Stimulated activated CD4-positive, alpha-beta T cell treated with anti-CD3 and anti-CD28 coated beads, Interleukin-2, amount 100 ng/mL, for 4 hours (primary cell): ENCODE results near the gene PIEZO1.

Experiments
- DNase-seq: peaks from one replicate; pipeline ENCODE4 v3.0.0-alpha.2; 2020; ENCODE audit warnings: low read depth

Gene PIEZO1

DNA sequence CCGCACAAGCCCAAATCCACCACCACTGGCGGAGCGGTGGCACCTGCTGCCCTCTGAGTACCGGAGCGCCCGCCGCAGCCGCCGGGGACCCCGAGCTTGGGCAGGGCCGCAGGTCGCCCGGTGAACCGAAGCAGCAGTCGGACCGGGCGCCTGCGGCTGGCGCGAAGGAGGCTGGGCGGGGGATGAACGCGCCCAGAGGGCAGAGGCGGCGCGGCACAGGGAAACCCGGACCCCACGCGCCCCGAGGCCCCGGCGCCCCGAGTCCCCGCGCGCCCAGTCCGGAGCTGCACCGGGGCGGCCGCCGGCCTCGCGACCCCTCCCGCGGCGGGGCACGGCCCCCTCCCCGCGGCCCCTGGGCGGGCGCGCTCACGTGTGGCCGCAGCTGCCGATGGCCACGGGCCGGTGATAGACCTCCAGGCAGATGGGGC, 79.2 kb downstream of the PIEZO1 start:
- no peak for DNase-seq

DNA sequence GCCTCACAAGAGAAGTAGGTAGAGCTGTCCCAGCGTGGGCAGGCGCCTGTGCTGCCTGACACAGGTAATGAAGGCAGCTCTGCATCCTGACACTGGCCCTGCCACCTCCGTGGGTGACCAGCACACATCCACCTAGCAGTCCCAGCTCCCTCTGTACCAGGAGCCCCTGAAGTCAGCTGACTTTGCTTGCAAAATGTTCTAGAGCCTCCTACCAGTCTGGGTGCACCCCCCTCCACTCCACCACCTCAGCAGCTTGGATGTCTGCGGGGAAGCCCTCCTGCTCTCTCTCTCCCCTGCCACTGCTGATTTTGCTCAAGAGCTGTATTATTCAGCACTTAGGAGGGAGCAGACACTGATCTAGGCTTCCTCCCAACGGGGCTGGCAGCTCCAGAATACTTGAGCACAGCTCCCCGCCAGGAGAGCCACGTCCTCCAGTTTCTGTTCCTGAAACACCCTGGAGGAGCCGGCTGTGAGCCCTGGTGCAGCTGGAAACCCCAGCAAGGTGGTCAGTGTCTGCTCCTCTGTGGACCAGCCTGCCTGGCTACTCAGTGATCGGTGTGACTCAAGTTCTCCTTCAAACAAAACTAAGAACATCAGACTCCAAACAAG, 79.8 kb downstream of the PIEZO1 start:
- DNase-seq: no peak

DNA sequence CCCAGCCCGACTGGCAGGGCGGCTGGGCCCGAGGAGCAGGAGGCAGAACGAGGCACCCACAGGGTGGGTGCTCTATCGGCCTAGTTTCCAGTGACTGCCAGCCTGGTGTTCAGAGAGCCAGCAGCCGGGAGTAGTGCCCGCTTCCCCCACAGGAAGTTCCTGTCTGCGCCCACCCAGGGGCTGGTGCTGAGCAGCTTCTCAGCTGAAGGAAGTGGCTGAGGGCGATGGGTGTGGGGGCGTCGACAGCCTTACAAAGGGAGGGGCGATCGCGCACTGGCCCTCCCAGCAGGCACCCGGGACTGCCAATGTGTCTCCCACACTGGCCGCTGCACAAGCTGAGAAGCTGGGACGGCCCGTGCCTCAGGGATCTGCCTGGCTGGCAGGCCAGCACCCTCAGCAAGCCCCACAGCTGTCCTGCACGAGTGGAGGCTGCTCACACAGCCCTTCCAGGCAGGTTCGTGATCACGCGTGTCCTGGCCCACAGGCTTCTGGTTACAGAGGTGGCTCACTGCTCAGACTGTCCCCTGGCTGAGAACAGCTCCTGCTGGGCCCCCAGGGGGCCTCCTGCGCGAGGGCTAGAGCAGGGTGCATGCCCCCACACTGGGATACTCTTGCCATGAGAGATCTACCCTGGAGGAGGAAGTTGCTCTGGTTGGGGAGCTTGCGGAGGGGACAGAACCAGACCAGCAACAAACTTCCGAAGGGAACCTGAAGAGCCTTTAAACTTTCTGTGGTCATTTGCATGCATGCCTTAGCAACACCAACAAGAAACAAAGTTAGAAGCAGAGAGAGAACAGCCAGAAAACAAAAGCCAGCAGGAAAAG, 81.3 kb downstream of the PIEZO1 start:
- peak; percentile 39 for DNase-seq

DNA sequence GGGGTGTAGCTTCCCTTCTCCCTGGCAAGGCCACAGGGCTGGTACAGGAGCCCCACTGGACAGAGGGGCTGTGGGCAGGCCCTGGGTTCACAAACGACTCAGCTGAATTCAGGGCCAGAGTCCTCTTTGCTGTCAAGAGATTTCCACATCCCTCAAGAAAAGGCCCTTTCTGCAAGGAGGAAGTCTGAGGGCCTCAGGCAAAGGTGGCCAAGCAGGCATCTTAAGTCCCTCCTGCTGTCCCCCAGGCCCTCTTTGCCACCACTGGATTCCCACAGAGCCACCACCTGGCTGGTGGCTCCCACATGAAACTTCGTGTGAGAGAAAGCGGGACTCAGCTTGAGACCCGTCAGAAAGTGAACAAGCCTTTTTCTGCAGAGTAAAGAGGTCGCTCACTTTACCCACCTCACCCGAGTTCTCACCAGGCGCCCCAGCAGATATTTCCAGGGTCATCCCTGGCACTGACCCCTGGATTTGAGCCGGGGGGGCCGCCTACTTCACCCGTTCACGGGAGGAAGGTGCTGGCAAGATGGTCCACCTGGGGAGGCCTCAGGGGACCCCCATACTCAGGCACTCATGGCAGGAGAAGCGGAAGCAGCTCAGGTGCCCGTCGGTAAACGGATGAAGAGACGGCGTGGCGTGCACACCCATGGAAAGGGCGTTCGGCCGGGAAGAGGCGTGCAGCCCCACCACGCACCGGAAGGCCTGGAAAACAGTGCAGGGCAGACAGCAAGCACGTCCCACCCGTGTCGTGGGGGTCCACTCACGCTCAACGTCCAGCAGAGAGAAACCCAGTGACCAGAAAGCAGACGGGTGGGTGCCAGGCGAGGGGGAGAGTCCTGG, 82.4 kb downstream of the PIEZO1 start:
- DNase-seq: no peak

DNA sequence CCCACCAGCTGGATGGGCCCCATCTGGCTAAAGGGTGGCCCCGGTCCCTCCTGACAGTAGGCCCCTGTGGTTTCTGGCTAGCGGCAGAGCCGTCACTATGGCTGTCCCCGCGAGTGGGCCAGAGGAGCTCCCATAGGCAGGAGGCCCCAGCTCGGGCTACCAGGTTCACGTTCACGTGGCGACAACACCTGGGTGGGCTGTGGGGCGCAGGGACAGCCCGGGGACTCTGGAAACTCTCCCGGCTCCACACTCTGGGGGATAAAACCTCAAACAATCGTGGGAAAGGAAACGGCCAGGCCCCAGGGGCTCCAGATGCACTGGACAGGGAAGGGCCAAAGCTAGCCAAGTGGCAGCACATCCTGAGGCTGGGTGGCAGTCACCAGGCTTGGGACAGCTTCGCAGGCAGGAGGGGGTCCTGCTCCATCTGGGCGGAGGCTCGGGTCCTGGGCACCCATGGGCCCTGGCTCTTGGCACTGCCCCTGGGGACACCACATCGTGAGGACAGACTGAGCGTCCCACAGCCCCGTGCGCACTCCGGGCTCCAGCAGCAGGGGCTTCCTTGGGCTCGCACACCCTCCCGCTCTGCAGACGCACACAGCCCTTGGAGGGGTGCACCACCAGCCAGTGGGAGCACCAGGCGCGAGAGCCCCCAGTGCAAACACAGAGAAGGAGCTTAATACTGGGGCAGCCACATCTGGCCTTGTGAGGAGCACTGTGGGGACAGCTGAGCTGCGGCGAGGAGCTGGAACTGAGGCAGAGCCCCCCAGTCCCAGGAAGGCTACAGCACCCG, 83.2 kb downstream of the PIEZO1 start:
- DNase-seq: no peak

DNA sequence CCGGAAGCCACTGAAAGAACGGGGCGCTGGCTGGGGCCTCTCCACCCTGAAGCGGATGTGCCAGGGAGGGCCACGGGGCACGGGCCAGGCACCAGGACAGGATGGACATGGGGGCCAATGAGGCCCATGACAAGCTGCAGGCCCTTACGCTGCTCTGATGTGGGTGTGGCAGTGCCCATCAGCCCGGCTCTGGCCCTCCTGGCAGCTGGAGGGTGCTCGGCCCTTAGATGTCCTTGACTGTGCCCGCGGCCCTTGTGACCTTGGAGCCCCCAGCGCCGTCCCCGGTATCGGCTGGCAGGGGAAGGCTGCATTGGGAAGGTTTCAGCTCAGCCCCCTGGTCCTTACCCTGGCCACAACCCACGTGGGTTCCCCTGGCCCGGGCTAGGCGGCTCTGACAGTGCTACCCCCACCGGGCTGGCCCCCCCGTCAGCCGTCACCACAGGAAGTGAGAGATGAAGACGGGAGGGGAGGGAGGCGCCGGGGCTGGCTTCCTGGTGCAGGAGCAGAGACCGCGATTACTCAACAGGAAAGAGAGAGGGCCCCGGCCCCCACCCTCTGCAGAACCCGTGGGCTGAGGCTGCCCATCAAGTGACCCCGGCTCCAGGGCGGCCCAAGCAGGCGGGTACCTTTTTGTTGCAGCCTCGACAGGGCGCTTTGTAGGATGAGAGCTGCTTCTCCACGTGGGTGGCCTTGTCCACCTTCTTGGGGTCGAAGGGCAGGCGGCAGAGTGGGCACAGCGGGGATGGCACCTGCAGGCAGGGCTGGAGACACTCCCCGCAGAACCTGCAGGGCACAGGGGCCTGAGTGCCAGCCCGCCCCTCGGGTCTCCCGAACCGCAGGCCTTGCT, 84.2 kb downstream of the PIEZO1 start:
- peak; percentile 93 for DNase-seq

DNA sequence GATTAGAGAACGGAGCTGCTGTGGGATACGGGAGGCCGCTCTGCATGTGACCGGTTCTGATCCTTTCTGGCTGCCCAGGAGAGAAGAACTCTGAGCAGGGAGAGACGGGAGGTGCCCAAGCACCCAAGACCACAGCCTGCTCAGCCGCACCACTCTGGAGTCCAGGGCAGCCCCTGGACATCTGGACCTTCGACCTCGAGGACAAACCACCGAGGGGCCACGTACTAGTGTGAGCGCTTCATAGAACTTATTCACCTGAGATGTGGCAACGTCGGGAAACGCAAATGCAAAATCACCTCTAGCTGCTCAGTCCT, 84.7 kb downstream of the PIEZO1 start:
- DNase-seq: no peak

DNA sequence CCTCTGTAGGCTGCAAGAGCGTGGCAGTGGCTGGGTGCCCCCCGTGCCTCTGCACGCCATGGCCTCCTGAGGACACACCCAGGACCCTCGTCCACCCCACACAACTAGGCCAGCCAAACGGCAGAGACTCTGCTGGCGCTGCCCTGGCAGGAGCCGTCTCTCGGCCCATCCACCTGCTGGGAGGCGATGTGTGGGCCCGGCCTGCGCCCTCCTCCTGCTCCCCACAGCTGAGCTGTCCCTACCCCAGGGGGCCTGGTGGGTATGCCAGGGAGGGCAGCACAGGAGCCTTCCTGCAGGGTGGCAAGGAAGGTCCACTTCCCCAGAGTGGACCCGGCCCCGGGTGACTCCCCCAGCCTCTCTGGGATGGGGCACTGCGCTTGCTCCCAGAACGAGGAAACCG, 85.8 kb downstream of the PIEZO1 start:
- no peak for DNase-seq

DNA sequence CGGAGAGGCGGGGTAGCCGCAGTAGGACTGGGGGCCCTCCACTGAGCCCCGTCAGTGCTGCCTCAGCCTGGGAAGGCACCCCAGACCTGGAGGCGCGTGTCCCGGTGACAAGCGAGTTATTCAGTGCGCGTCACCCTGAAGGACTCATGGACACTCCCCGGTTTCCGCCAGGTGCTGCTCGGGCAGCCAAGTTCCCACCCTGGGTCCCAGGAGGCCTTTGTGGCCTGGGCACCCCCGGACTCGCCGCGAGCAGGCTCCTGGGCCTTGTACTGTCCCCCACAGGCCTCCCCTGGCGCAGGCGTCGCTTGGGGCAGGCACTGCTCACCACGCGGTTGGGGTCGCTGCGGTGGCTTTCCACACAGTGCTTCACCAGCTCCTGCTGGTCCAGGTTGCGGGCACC, 86.4 kb downstream of the PIEZO1 start:
- DNase-seq: no peak

DNA sequence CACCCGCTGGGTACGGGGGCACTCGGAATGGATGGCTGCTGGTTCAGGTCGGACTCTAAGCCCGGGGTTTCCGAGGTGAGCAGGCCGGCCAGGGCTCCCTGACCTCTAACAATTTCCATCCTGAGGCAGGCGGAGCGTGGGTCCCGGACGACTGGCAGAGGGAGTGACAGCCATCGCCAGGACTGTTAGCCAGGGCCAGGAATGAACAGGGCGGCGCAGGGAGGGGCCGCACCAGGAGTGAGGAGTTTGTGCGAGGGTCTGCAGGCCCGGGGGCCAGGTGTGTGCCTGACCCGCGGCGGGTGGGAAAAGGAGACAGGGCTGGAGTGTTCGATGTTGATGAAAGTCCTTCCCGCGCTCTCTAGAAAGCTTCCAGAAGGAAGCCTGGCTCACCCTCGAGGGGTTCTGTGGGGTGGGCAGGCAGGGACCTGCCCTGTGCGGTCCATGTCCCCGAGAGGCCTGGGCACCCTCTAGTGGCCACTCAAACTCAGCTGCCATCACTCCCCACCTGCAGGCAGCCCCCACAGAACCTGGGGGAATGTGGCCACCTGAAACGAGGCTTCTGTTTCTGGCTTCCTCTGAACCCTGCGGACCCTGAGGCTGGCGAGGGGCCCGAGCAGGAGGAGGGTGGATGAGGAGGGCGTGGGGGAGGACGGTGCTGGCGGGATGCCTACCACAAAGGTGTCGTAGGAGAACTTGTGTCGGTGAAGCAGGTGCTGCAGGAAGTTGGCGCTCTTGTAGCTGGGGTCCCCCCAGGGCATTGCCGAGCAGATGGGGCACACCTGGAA, 87.0 kb downstream of the PIEZO1 start:
- no peak for DNase-seq

DNA sequence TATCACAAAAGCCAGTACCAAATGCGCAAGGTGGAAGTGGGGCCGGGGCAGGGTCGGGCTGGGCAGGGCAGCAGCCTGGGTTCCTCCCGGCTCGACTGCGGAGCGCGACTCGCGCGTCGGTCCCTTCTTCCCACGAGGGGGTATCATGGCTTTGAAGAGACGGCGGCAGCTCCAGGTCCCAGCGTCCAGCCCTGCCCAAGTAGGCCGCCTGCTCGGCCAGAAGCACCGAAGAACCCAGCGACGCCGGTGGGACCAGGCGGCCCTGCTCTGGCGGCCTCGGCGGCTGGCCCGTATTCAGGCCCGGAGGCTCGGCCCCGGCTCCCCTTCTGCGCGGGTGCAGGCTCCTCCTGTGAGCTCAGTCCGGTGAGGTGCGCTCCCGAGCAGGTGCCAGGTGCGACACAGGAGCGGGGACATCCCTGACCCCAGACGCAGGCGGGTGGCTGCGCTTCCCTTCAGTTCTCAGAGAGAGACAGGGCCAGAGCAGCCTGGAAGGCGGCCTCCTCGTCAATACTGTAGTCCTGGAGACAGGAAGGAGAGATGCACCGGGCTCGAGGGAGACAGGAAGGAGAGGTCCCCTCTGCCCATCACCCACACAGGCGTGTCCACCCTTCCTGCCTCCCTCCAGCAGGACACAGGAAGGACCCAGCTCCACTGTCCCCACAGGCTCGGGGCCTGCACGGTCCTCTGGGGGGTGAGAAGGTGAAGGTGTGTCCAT, 87.7 kb downstream of the PIEZO1 start:
- DNase-seq: no peak

DNA sequence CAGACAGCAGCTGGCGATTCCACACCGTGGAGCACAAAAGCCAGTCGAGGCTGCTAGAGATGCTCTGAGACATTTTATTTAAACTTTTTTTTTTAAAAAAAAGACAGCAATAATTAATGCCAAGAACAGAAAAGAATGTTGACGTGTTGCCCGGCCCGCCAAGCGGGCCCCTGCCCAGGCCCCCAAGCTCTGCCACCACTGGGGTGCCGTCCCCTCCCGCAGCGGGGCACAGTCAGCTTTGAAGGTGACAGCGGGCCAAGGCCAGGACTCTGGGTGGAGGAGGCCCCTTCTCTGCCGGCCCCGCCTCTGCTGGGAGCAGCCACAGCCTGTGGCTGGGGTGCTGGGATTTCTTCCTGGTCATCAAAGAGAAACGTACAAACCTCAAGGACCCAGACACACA, 88.6 kb downstream of the PIEZO1 start:
- no peak for DNase-seq

DNA sequence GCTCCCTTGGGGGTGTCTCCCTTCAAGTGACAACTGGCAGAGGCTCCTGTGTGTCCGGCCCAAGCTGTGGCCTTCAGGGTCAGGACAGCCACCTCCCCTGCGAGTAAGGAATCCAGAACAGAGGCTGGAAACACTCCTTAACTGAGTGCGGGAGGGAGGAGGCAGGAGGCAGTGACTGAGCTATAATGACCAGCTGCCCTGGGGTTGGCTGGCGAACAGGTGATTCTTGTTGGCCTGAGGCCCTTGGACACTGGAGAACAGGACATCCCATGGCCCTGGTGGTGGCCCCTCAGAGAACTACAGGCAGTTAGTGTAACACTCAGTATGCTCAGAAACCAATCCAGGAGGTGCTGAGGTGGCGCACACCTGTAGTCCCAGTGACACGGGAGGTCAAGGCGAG, 89.3 kb downstream of the PIEZO1 start:
- no peak for DNase-seq

DNA sequence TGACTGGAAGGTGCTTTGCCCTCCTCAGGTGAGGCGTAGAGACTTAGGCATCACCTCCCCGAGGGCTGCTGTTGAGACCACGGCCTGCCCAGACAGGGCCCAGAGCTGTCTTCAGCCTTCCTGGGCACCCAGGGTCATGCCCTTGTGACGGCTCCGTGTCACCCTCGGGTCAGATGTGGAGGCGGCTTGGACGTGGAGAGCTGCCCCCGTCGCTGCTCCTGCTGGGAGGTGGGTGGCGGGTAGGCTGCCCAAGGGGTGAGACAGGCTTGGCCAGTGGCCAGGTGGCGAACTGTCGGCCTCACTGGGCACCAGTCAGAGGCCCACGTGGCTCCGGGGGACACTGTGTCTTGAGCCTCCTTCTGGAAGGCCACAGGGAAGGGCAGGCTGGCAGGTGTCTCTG, 89.8 kb downstream of the PIEZO1 start:
- DNase-seq: no peak

DNA sequence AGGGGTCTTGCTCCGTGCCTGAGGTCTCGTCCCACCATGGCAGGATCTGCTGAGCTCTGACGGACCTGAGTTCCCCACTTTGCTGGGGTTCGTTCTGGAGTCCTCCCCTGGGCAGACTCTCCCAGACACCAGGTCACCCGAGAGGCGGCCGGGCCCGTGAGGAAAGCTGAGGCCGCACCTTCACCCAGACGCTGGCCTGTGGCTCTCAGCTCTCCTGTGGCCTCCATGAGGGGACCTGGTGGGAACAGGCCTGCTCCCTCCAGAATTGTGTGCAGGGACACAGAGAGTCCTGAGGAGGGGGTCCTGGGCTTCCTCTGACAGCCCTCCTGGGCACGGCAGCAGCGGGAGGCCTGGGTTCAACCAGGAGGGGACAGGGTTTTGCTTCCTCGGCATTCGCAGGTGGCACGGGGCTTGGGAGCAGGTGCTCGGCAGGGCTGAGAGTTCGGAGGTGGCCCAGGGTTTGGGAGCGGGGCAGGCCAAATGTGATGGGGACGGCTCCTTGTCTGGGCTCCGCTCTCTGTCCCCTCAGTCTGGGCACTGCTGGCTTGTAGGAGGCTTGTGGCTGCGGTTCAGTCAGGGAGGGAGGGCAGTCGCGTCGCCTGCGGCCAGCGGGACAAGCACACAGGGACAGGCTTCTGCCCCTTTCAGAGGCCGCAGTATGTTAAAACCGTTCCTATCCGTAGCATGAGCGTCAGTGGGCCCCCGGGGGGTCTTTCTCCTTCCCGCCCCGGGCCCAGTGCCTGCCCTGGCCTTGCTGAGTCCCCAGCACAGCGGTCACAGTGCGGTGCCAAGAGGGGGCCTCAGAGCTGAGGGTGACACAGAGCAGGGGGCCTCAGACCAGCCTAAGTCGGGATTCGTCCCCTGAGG, 90.6 kb downstream of the PIEZO1 start:
- DNase-seq: no peak

DNA sequence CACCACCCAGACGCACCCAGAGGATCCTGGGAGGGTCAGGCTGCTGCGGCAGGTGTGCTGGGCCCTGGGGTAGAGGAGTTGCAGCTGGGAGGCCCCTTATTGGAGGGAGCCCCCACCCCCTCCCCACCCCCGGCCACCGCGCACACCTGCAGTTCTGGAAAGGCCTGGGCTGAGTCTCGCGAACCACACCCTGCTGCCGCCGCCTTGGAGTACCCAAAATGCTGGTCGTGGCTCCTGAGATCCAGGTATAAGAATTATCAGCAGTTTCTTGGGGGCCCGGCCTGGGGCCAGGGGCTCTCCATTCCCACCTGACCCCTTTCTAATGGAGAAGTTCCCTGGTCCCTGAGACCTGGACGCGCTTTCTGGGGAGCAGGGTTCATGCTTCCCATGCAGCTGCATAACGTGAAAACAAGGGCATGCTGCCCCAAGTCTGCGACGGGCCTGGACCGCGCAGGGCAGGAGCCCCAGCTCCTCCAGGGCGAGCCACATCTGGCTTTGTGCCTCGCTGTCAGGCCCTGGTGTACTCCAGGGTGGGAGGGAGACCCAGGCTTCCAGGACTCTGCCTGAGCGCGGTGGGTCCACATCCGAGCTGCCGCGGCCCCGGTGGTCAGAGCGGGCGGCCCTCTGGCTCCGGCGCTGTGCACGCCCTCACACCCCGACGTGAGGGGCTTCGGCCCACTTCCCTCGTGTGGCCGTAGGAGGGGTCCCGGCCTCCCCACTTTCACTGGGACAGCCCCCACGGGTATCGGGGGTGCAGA, 91.4 kb downstream of the PIEZO1 start:
- DNase-seq: no peak

DNA sequence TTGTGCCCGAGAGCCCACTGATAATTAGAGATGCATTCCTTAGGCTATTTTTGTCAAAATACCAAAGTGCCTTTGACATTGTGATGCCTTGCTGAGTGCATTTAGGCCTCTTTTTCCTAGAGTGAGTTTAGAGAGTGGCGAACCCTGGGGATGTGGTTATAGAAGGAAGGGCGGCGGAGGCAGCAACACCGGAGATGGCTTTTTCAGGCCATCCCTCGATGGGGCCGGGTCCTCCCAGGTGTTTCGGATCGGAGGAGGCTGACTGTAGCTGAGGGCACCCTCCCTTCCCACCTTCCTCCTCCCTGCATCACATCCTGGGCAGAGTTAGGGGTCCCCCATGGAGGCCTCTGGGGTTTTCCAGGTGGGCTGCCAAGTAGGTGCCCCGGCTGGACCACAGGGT, 92.2 kb downstream of the PIEZO1 start:
- no peak for DNase-seq

DNA sequence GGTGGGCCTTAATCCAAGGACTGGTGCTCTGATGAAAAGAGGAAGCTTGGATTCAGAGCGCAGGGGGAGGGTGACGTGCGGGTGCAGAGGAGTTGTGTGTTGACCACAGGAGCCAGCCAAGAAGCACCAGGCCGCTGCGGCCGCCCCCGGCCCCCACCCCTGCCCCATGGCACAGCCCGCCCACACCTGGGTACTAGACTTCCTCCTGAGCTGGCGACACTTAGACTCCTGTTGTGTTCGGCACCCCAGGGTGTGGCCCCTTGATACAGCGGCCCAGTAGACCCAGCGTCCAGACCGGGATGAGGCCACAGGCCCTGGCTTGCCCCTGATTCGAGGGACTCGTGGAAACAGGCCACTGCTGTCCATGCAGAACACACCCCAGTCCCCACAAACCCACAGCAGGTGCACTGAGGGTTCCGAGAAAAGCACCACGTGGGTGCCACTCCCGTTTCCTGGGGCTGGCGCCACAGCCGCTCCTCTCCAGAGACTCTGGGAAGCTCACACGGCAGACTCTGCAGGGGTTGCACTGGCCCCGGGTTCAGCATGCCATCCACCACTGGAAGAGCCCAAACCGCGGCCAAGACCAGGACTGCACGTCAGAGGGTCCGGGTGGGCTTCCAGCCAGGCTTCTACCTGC, 93.0 kb downstream of the PIEZO1 start:
- DNase-seq: no peak
